SK-N-SH (cell line): ENCODE results near the gene BBS9. TPM values are rescaled to one million over a fixed set of nuclear protein-coding genes. Genes with fewer than 3 reads are reported as not detected.

Experiments used
- CTCF ChIA-PET: fragments of 300-600, 350-600 bp; formaldehyde crosslinking; extraction: SDS; loops from one replicate; lab custom pipeline; 2021; lab: Yijun Ruan, JAX
- POLR2A ChIA-PET: fragments of 350-600 bp; sonication (Branson Sonifier 250); formaldehyde crosslinking; extraction: SDS; loops from one replicate; lab custom pipeline; 2020; ENCODE audit warnings: antibody characterized with exemption, inconsistent platforms; lab: Yijun Ruan, JAX
- DNase-seq: peaks from one replicate; pipeline ENCODE4 v3.0.0; 2012
- H2AFZ ChIP-seq: fragments of 200-600 bp; sonication (generic); 2 replicates; pipeline ENCODE4 v1.8.1; 2016; ENCODE audit warnings: antibody characterized with exemption, mild to moderate bottlenecking, low read depth
- H3F3A ChIP-seq: fragments of 200-600 bp; sonication (generic); replicated peaks from 2 replicates; pipeline ENCODE3; 2016; ENCODE audit warnings: antibody characterized with exemption, mild to moderate bottlenecking; ENCODE audit not compliant: insufficient read depth
- H3K27ac ChIP-seq, 2 experiments: fragments of 200-500 bp in 1 of 2; fragments of 200-600 bp in 1 of 2; sonication (Bioruptor generic) in 1 of 2; sonication (generic), shearing (Covaris generic) in 1 of 2; 2 replicates each; pipeline versions ENCODE4 v1.5.1 to v1.6.1; 2014 to 2016; ENCODE audit warnings: low read depth in 2 of 2, inconsistent platforms in 1 of 2, low read length in 1 of 2, mild to moderate bottlenecking in 1 of 2, mixed read lengths in 1 of 2
- H3K27me3 ChIP-seq: fragments of 200-600 bp; sonication (generic), shearing (Covaris generic); 2 replicates; pipeline ENCODE4 v1.6.1; 2016; ENCODE audit warnings: mixed run types; ENCODE audit not compliant: insufficient read depth
- H3K36me3 ChIP-seq, 2 experiments: fragments of 200-500 bp in 1 of 2; fragments of 200-600 bp in 1 of 2; sonication (Bioruptor generic) in 1 of 2; sonication (generic) in 1 of 2; replicated peaks in 1 of 2; 2 replicates each; pipeline versions ENCODE3 to v1.5.1; 2014 to 2016; ENCODE audit warnings: low read length in 1 of 2, mild to moderate bottlenecking in 1 of 2; ENCODE audit not compliant: insufficient read depth in 2 of 2, control insufficient read depth in 1 of 2
- H3K4me1 ChIP-seq, 2 experiments: fragments of 200-500 bp in 1 of 2; fragments of 200-600 bp in 1 of 2; sonication (Bioruptor generic) in 1 of 2; sonication (generic), shearing (Covaris generic) in 1 of 2; 2 replicates each; pipeline versions ENCODE4 v1.5.1 to v1.6.1; 2014 to 2016; ENCODE audit warnings: low read depth in 1 of 2, low read length in 1 of 2, mixed run types in 1 of 2; ENCODE audit not compliant: insufficient read depth in 2 of 2, control insufficient read depth in 1 of 2
- H3K4me2 ChIP-seq: fragments of 200-600 bp; sonication (generic), shearing (Covaris generic); 2 replicates; pipeline ENCODE4 v1.6.1; 2017; ENCODE audit warnings: mixed run types
- H3K4me3 ChIP-seq, 2 experiments: fragments of 200-500 bp in 1 of 2; fragments of 200-600 bp in 1 of 2; sonication (Bioruptor generic) in 1 of 2; sonication (generic), shearing (Covaris generic) in 1 of 2; 2 replicates each; pipeline versions ENCODE4 v1.5.1 to v1.8.1; 2014 to 2016; ENCODE audit warnings: low read depth in 2 of 2, inconsistent platforms in 1 of 2, low read length in 1 of 2, mild to moderate bottlenecking in 1 of 2, mixed read lengths in 1 of 2, moderate library complexity in 1 of 2
- H3K79me2 ChIP-seq: fragments of 200-600 bp; sonication (generic); 2 replicates; pipeline ENCODE4 v1.8.1; 2017; ENCODE audit warnings: mild to moderate bottlenecking; ENCODE audit not compliant: insufficient read depth
- H3K9ac ChIP-seq: fragments of 200-600 bp; sonication (generic); 2 replicates; pipeline ENCODE4 v1.6.1; 2017; ENCODE audit warnings: mixed run types
- H3K9me2 ChIP-seq: fragments of 200-600 bp; sonication (generic); 2 replicates; pipeline ENCODE4 v1.6.1; 2017; ENCODE audit warnings: mixed run types
- H3K9me3 ChIP-seq: fragments of 200-600 bp; sonication (generic); 2 replicates; pipeline ENCODE4 v1.6.1; 2017; ENCODE audit warnings: mixed run types, mild to moderate bottlenecking, moderate library complexity
- H4K20me1 ChIP-seq: fragments of 200-600 bp; sonication (generic); 2 replicates; pipeline ENCODE4 v1.6.1; 2017; ENCODE audit warnings: mild to moderate bottlenecking, mixed run types; ENCODE audit not compliant: insufficient read depth
- ELF1 ChIP-seq: IDR thresholded peaks from 2 replicates; pipeline ENCODE4 v1.4.0; 2012
- EZH2phosphoT487 ChIP-seq: fragments of 200-600 bp; sonication (generic); IDR thresholded peaks from 2 replicates; pipeline ENCODE4 v1.6.1; 2017; ENCODE audit warnings: low read depth, mixed run types, mild to moderate bottlenecking, antibody characterized with exemption, moderate library complexity, borderline replicate concordance
- FOSL2 ChIP-seq: IDR thresholded peaks from 2 replicates; pipeline ENCODE4 v1.4.0; 2012; ENCODE audit warnings: low read depth, mild to moderate bottlenecking, moderate library complexity, borderline replicate concordance
- GABPA ChIP-seq: IDR thresholded peaks from 2 replicates; pipeline ENCODE4 v1.4.0; 2012; ENCODE audit warnings: low read depth, mild to moderate bottlenecking
- GATA2 ChIP-seq: sonication (generic); formaldehyde crosslinking; IDR thresholded peaks from 2 replicates; pipeline ENCODE4 v1.5.0; 2020; ENCODE audit warnings: mild to moderate bottlenecking, missing genetic modification reagents
- MEF2A ChIP-seq: IDR thresholded peaks from 2 replicates; pipeline ENCODE4 v1.4.0; 2012; ENCODE audit warnings: low read depth, borderline replicate concordance
- RCOR1 ChIP-seq: fragments of 150-350 bp; IDR thresholded peaks from 2 replicates; pipeline ENCODE4 v1.6.1; 2017; ENCODE audit warnings: antibody characterized with exemption, low read length
- SIN3A ChIP-seq: IDR thresholded peaks from 2 replicates; pipeline ENCODE4 v1.6.1; 2012; ENCODE audit warnings: low read depth, mild to moderate bottlenecking, low read length, moderate library complexity, borderline replicate concordance
- TAF1 ChIP-seq: IDR thresholded peaks from 2 replicates; pipeline ENCODE4 v1.6.1; 2012; ENCODE audit warnings: low read depth, mild to moderate bottlenecking, low read length, moderate library complexity, borderline replicate concordance
- TEAD4 ChIP-seq: IDR thresholded peaks from 2 replicates; pipeline ENCODE4 v1.4.0; 2012; ENCODE audit warnings: mild to moderate bottlenecking, borderline replicate concordance; ENCODE audit not compliant: insufficient read depth
- WGBS: methylation state at CpG from one replicate; pipeline ENCODE4 v1.1.6; 2017; ENCODE audit warnings: low lambda C conversion rate; 5-methylcytosine and 5-hydroxymethylcytosine counted together
- polyA plus RNA-seq, 3 experiments: library from polyadenylated mRNA; depleted of rRNA; stranded (reverse); fragments of >200 nt; gene quantifications; 2 replicates each; pipeline ENCODE4 v1.2.3, GENCODE V29; 2012
- TF ChIP-seq, protein P1 (sequence below): fragments of 200-600 bp; sonication (generic); IDR thresholded peaks from 2 replicates; pipeline ENCODE4 v1.6.1; 2017; ENCODE audit warnings: antibody characterized with exemption, mild to moderate bottlenecking, moderate library complexity
- TF ChIP-seq, protein P2 (sequence below): IDR thresholded peaks from 2 replicates; pipeline ENCODE4 v1.4.0; 2012; ENCODE audit warnings: low read depth
- TF ChIP-seq, protein P3 (sequence below): IDR thresholded peaks from 2 replicates; pipeline ENCODE4 v1.4.0; 2012; ENCODE audit warnings: low read depth, borderline replicate concordance
- TF ChIP-seq, protein P4 (sequence below): fragments of 150-350 bp; IDR thresholded peaks from 2 replicates; pipeline ENCODE4 v1.6.1; 2016; ENCODE audit warnings: mild to moderate bottlenecking, low read depth, low read length

Gene BBS9
- polyA plus RNA-seq, 1 of the 3 experiments (the other 2 are of a cell fraction) = 7.5 TPM

DNA sequence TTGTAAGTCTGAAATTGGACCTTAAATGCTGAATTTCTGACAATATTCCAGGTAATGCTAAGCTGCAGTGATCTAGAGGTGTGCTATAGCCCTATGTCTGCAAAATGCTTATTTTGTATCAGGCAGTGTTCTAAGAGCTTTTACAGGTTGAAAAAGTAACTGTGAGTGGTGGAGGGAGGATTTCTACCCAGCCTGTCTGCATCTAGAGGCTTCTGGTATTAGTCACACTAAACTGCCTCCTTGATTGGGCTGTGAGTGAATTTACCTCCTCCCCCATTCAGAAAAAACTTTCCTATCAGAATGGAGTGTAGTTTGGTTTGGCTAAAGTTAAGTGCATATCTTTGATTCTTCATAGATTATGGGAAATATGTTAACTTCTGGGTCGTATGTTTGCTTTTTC lies 56.8 kb downstream of the BBS9 start:
- ChIA-PET POLR2A (no interaction called here), CTCF (interaction anchor here (0.6 to 3.2 kb wide), 39 partner anchors 9 to 980 kb away, joined by 3 to 34 read pairs (median 5); no protein-coding TSS in a partner anchor)
- Histone ChIP-seq H3K4me3 (no peak overlapping the region), H3K4me1 (peaks cover 0 to 6% of the 10 kb centered on the region in 2 experiments; a peak in 2 of 4 replicates), H3K9ac (no peak overlapping the region), H3K79me2 (no peaks in the 10 kb centered on the region), H3K27ac (no peak overlapping the region), H3K27me3 (no peaks in the 10 kb centered on the region), H4K20me1 (no peaks in the 10 kb centered on the region), H3K9me2 (no peaks in the 10 kb centered on the region), H3K4me2 (no peak overlapping the region), H2AFZ (no peak overlapping the region), H3K9me3 (no peaks in the 10 kb centered on the region), H3K36me3 (no peaks in the 10 kb centered on the region), H3F3A (no peaks in the 10 kb centered on the region)
- DNase-seq = no peak
- 12% methylated on average over 1 of the region's 1 CpG for WGBS
- TF ChIP-seq EZH2phosphoT487 (no peak), FOSL2 (peak; percentile 25; the same call in 1 of the 2 replicates)
- TF ChIP-seq, protein P1, sequence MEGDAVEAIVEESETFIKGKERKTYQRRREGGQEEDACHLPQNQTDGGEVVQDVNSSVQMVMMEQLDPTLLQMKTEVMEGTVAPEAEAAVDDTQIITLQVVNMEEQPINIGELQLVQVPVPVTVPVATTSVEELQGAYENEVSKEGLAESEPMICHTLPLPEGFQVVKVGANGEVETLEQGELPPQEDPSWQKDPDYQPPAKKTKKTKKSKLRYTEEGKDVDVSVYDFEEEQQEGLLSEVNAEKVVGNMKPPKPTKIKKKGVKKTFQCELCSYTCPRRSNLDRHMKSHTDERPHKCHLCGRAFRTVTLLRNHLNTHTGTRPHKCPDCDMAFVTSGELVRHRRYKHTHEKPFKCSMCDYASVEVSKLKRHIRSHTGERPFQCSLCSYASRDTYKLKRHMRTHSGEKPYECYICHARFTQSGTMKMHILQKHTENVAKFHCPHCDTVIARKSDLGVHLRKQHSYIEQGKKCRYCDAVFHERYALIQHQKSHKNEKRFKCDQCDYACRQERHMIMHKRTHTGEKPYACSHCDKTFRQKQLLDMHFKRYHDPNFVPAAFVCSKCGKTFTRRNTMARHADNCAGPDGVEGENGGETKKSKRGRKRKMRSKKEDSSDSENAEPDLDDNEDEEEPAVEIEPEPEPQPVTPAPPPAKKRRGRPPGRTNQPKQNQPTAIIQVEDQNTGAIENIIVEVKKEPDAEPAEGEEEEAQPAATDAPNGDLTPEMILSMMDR = no peak
- TF ChIP-seq, all 33 proteins: peak for 1

DNA sequence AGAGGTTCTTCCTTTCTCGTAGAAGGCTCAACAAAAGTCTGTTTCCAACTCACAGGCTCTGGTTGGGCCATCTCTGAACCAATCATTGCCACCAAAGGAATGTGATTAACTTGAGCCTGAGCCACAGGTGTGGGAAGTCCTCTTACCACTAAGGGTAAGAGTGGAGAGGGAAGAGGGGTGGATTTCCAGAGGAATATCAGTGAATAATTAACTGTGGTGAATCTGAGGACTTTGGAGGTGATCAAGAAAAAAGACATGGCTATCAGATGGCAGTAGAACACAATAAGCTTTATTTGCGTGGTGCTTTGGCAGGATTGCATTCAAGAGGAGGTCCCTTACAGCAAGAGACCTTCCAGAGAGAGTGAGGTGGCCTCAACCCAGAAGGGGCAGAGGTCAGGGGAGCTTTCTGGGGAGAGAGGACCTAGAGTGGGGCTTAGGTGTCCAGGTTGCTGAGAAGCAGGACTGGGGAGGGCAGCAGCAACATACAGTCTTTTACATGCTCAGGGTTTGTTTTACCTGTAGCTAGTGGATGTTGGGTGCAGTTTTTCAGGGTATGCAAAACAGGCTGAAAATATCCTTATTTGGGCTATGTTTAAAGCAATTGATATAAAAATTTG lies 61.4 kb downstream of the BBS9 start:
- no peak for DNase-seq
- TF ChIP-seq MEF2A = no peak
- TF ChIP-seq GABPA = no peak
- no peak for TF ChIP-seq GATA2 (CRISPR knock-in tag)
- CTCF ChIA-PET = interaction anchor here (0.7 to 2.1 kb wide), 5 partner anchors 12 to 742 kb away, joined by 3 to 9 read pairs (median 3); no protein-coding TSS in a partner anchor
- no peak overlapping the region for H2AFZ ChIP-seq
- H3K9me3 ChIP-seq = no peaks in the 10 kb centered on the region
- H3K27me3 ChIP-seq = no peaks in the 10 kb centered on the region
- H3K79me2 ChIP-seq = no peaks in the 10 kb centered on the region
- H3K9ac ChIP-seq = no peak overlapping the region
- no peaks in the 10 kb centered on the region for H3K36me3 ChIP-seq
- no peaks in the 10 kb centered on the region for H3F3A ChIP-seq
- POLR2A ChIA-PET = no interaction called here
- H4K20me1 ChIP-seq = no peaks in the 10 kb centered on the region
- H3K9me2 ChIP-seq = no peaks in the 10 kb centered on the region
- H3K4me2 ChIP-seq = 0 out of 2 replicates have a peak overlapping the region, but pooled peaks have one; percentile 3
- H3K27ac ChIP-seq = no peak overlapping the region
- 93% methylated on average over 2 of the region's 2 CpGs for WGBS
- H3K4me1 ChIP-seq = no peaks in the 10 kb centered on the region; a peak in 1 of 4 replicates
- 0 out of 4 replicates have a peak overlapping the region, but pooled peaks of 1 of the 2 experiments have one; percentile 10 for H3K4me3 ChIP-seq

DNA sequence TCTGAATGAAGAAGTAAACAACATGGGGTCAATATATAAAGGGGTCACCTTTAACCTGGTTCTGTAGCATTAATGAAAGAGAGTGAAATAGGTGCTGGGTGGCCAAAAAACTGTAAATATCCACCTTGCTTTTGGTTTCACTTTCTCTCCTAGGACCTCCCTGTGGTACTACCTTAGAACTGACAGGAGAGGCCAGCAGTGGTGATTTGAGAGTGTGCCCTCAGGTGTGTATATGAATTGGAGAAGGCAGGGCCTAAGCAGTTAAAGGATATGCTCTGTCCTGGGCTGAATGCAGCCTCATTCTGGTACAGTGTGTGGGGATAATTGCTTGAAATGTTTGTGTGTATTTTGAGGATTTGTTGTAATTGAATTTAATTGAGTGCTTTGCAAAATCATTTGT lies 62.0 kb downstream of the BBS9 start:
- no peaks in the 10 kb centered on the region; a peak in 1 of 4 replicates for H3K4me1 ChIP-seq
- DNase-seq = no peak
- CTCF ChIA-PET = interaction anchor here (0.7 to 2.1 kb wide), 3 partner anchors 525 to 742 kb away, joined by 3 to 9 read pairs (median 6); no protein-coding TSS in a partner anchor
- H3K4me2 ChIP-seq = 0 out of 2 replicates have a peak overlapping the region, but pooled peaks have one; percentile 3
- H3K9me3 ChIP-seq = no peaks in the 10 kb centered on the region
- H3K9ac ChIP-seq = no peak overlapping the region
- peak overlapping the region in 1 of 2 experiments; percentile 10; a peak in 1 of 4 replicates for H3K4me3 ChIP-seq
- H3K27me3 ChIP-seq = no peaks in the 10 kb centered on the region
- no peaks in the 10 kb centered on the region for H3K36me3 ChIP-seq
- POLR2A ChIA-PET = no interaction called here
- H3K9me2 ChIP-seq = no peaks in the 10 kb centered on the region
- H3K27ac ChIP-seq = no peak overlapping the region
- no peak overlapping the region for H2AFZ ChIP-seq
- no peaks in the 10 kb centered on the region for H4K20me1 ChIP-seq
- no peaks in the 10 kb centered on the region for H3K79me2 ChIP-seq
- no peaks in the 10 kb centered on the region for H3F3A ChIP-seq
- TF ChIP-seq ELF1 (no peak), TEAD4 (no peak), RCOR1 (no peak), SIN3A (no peak), TAF1 (no peak)
- TF ChIP-seq, protein P2, sequence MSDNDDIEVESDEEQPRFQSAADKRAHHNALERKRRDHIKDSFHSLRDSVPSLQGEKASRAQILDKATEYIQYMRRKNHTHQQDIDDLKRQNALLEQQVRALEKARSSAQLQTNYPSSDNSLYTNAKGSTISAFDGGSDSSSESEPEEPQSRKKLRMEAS = no peak
- TF ChIP-seq, protein P3, sequence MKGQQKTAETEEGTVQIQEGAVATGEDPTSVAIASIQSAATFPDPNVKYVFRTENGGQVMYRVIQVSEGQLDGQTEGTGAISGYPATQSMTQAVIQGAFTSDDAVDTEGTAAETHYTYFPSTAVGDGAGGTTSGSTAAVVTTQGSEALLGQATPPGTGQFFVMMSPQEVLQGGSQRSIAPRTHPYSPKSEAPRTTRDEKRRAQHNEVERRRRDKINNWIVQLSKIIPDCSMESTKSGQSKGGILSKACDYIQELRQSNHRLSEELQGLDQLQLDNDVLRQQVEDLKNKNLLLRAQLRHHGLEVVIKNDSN = no peak
- TF ChIP-seq, protein P4, sequence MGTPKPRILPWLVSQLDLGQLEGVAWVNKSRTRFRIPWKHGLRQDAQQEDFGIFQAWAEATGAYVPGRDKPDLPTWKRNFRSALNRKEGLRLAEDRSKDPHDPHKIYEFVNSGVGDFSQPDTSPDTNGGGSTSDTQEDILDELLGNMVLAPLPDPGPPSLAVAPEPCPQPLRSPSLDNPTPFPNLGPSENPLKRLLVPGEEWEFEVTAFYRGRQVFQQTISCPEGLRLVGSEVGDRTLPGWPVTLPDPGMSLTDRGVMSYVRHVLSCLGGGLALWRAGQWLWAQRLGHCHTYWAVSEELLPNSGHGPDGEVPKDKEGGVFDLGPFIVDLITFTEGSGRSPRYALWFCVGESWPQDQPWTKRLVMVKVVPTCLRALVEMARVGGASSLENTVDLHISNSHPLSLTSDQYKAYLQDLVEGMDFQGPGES = no peak
